OCI-LY1 (cell line): ENCODE results near the gene HTT.

Experiments
- H2AFZ ChIP-seq: fragments of 200-600 bp; sonication (generic), shearing (Covaris generic); 2 replicates; pipeline ENCODE4 v1.6.0; 2014; ENCODE audit warnings: antibody characterized with exemption, mild to moderate bottlenecking, low read length
- H3F3A ChIP-seq: fragments of 200-600 bp; sonication (generic), shearing (Covaris generic); 2 replicates; pipeline ENCODE4 v1.6.0; 2014; ENCODE audit warnings: mild to moderate bottlenecking, antibody characterized with exemption, low read length, moderate library complexity; ENCODE audit not compliant: insufficient read depth
- H3K27ac ChIP-seq: fragments of 200-600 bp; sonication (generic); 2 replicates; pipeline ENCODE4 v1.5.1; 2014; ENCODE audit warnings: low read length, mixed run types, mild to moderate bottlenecking, low read depth; ENCODE audit not compliant: poor library complexity, severe bottlenecking
- H3K27me3 ChIP-seq: fragments of 200-600 bp; sonication (generic); 2 replicates; pipeline ENCODE4 v1.6.0; 2014; ENCODE audit warnings: antibody characterized with exemption, mild to moderate bottlenecking, low read length, moderate library complexity; ENCODE audit not compliant: insufficient read depth
- H3K36me3 ChIP-seq: fragments of 200-600 bp; sonication (generic); 2 replicates; pipeline ENCODE4 v1.6.1; 2014; ENCODE audit warnings: mild to moderate bottlenecking, antibody characterized with exemption, low read length, moderate library complexity, mixed read lengths; ENCODE audit not compliant: insufficient read depth
- H3K4me1 ChIP-seq: fragments of 200-600 bp; sonication (generic); 2 replicates; pipeline ENCODE4 v1.5.1; 2014; ENCODE audit warnings: mild to moderate bottlenecking, low read length, moderate library complexity; ENCODE audit not compliant: insufficient read depth, severe bottlenecking
- H3K4me2 ChIP-seq: fragments of 200-600 bp; sonication (generic), shearing (Covaris generic); 2 replicates; pipeline ENCODE4 v1.6.1; 2014; ENCODE audit warnings: low read length
- H3K4me3 ChIP-seq: fragments of 200-600 bp; sonication (generic); 2 replicates; pipeline ENCODE4 v1.5.1; 2014; ENCODE audit warnings: low read length, low read depth, mild to moderate bottlenecking, mixed read lengths; ENCODE audit not compliant: poor library complexity, severe bottlenecking
- H3K79me2 ChIP-seq: fragments of 200-600 bp; shearing (Covaris generic); 2 replicates; pipeline ENCODE4 v1.6.1; 2016; ENCODE audit warnings: mixed run types, low read length, mixed read lengths; ENCODE audit not compliant: insufficient read depth
- H3K9ac ChIP-seq: fragments of 200-600 bp; sonication (generic), shearing (Covaris generic); 2 replicates; pipeline ENCODE4 v1.6.1; 2014; ENCODE audit warnings: mild to moderate bottlenecking, low read length, mixed read lengths
- H3K9me2 ChIP-seq: fragments of 200-600 bp; sonication (generic), shearing (Covaris generic); 2 replicates; pipeline ENCODE4 v1.6.1; 2014; ENCODE audit warnings: low read depth, mild to moderate bottlenecking, low read length, mixed read lengths
- H3K9me3 ChIP-seq: fragments of 200-600 bp; shearing (Covaris generic); 2 replicates; pipeline ENCODE4 v1.6.1; 2014; ENCODE audit warnings: low read length, mixed read lengths
- H4K20me1 ChIP-seq: fragments of 200-600 bp; sonication (generic), shearing (Covaris generic); 2 replicates; pipeline ENCODE4 v1.6.0; 2016; ENCODE audit warnings: mild to moderate bottlenecking, low read length; ENCODE audit not compliant: insufficient read depth
- CTCF ChIP-seq: fragments of 200-600 bp; sonication (generic), shearing (Covaris generic); IDR thresholded peaks from 2 replicates; pipeline ENCODE4 v1.5.1; 2017; ENCODE audit warnings: mild to moderate bottlenecking, antibody characterized with exemption, low read length, moderate library complexity, mixed read lengths
- EZH2 ChIP-seq: fragments of 200-600 bp; sonication (generic), shearing (Covaris generic); IDR thresholded peaks from 2 replicates; pipeline ENCODE4 v1.8.0; 2017; ENCODE audit warnings: borderline replicate concordance, mixed run types, mild to moderate bottlenecking, antibody characterized with exemption, low read length, moderate library complexity, mixed read lengths

HTT gene

GRCh38 chr4:3211866-3212265 is 137.4 kb downstream of the HTT start:
- Histone ChIP-seq H3K4me3 (no peak overlapping the region), H3K27ac (no peak overlapping the region), H3F3A (no peaks in the 10 kb centered on the region), H3K9ac (no peak overlapping the region), H3K36me3 (peaks cover 37% of the 10 kb centered on the region), H3K79me2 (no peaks in the 10 kb centered on the region), H3K9me3 (no peaks in the 10 kb centered on the region), H3K4me2 (no peak overlapping the region), H3K27me3 (no peaks in the 10 kb centered on the region), H2AFZ (no peak overlapping the region), H3K9me2 (no peaks in the 10 kb centered on the region), H4K20me1 (no peaks in the 10 kb centered on the region), H3K4me1 (no peaks in the 10 kb centered on the region)
- TF ChIP-seq CTCF, result no peak
- no peak for TF ChIP-seq EZH2

- Histone ChIP-seq H4K20me1 (no peaks in the 10 kb centered on the region), H3K9me2 (no peaks in the 10 kb centered on the region), H3K9ac (no peak overlapping the region), H3F3A (no peaks in the 10 kb centered on the region), H3K27ac (no peak overlapping the region), H3K36me3 (peaks cover 30% of the 10 kb centered on the region), H3K4me1 (no peaks in the 10 kb centered on the region), H3K4me3 (no peak overlapping the region), H3K9me3 (no peaks in the 10 kb centered on the region), H3K27me3 (no peaks in the 10 kb centered on the region), H3K4me2 (no peak overlapping the region), H2AFZ (no peak overlapping the region), H3K79me2 (no peaks in the 10 kb centered on the region)
- TF ChIP-seq EZH2 (no peak), CTCF (no peak)
Measured at GRCh38 chr4:3212391-3213105, 138.1 kb downstream of the HTT start.

- H3K4me2 ChIP-seq, result no peak overlapping the region
- H3K9ac ChIP-seq, result no peak overlapping the region
- H3K27ac ChIP-seq, result no peak overlapping the region
- TF ChIP-seq CTCF (no peak), EZH2 (no peak)
- no peaks in the 10 kb centered on the region for H3K79me2 ChIP-seq
- H3K9me2 ChIP-seq, result no peaks in the 10 kb centered on the region
- no peak overlapping the region for H2AFZ ChIP-seq
- H3K4me3 ChIP-seq, result no peak overlapping the region
- no peaks in the 10 kb centered on the region for H3F3A ChIP-seq
- peaks cover 29% of the 10 kb centered on the region for H3K36me3 ChIP-seq
- no peaks in the 10 kb centered on the region for H3K27me3 ChIP-seq
- no peaks in the 10 kb centered on the region for H3K4me1 ChIP-seq
- no peaks in the 10 kb centered on the region for H4K20me1 ChIP-seq
- H3K9me3 ChIP-seq, result no peaks in the 10 kb centered on the region
Measured at GRCh38 chr4:3213106-3213425, 138.6 kb downstream of the HTT start.
